GM12872 (cell line): ENCODE data around the gene CFAP58.
A peak's percentile ranks its signal among the peaks of the same experiment; 100 is the strongest.

ENCODE experiments used
- TF ChIP-seq, protein P1 (sequence below): IDR thresholded peaks from 3 replicates; pipeline ENCODE4 v1.5.1; 2011; ENCODE audit warnings: low read depth, mild to moderate bottlenecking, low read length, moderate library complexity; ENCODE audit not compliant: insufficient read depth

CFAP58 gene, protein sequence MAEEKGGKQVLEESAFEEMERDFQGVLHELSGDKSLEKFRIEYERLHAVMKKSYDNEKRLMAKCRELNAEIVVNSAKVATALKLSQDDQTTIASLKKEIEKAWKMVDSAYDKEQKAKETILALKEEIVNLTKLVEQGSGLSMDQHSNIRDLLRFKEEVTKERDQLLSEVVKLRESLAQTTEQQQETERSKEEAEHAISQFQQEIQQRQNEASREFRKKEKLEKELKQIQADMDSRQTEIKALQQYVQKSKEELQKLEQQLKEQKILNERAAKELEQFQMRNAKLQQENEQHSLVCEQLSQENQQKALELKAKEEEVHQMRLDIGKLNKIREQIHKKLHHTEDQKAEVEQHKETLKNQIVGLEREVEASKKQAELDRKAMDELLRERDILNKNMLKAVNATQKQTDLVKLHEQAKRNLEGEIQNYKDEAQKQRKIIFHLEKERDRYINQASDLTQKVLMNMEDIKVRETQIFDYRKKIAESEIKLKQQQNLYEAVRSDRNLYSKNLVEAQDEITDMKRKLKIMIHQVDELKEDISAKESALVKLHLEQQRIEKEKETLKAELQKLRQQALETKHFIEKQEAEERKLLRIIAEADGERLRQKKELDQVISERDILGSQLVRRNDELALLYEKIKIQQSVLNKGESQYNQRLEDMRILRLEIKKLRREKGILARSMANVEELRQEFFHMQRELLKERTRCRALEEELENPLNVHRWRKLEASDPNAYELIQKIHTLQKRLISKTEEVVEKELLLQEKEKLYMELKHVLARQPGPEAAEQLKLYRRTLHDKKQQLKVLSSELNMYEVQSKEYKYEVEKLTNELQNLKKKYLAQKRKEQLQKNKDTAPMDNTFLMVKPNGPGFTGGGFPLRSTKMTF

GRCh38 chr10:104353325-104354048 lies at the start of gene CFAP58:
Gene CFAP58 (plus strand): TSS chr10:104353833. CDS start chr10:104353898, 65 bp downstream.
- TF ChIP-seq, protein P1, sequence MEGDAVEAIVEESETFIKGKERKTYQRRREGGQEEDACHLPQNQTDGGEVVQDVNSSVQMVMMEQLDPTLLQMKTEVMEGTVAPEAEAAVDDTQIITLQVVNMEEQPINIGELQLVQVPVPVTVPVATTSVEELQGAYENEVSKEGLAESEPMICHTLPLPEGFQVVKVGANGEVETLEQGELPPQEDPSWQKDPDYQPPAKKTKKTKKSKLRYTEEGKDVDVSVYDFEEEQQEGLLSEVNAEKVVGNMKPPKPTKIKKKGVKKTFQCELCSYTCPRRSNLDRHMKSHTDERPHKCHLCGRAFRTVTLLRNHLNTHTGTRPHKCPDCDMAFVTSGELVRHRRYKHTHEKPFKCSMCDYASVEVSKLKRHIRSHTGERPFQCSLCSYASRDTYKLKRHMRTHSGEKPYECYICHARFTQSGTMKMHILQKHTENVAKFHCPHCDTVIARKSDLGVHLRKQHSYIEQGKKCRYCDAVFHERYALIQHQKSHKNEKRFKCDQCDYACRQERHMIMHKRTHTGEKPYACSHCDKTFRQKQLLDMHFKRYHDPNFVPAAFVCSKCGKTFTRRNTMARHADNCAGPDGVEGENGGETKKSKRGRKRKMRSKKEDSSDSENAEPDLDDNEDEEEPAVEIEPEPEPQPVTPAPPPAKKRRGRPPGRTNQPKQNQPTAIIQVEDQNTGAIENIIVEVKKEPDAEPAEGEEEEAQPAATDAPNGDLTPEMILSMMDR, result peak; percentile 80

GRCh38 chr10:104304356-104304745 lies 49.3 kb upstream of the CFAP58 start:
- TF ChIP-seq, protein P1, result no peak

DNA sequence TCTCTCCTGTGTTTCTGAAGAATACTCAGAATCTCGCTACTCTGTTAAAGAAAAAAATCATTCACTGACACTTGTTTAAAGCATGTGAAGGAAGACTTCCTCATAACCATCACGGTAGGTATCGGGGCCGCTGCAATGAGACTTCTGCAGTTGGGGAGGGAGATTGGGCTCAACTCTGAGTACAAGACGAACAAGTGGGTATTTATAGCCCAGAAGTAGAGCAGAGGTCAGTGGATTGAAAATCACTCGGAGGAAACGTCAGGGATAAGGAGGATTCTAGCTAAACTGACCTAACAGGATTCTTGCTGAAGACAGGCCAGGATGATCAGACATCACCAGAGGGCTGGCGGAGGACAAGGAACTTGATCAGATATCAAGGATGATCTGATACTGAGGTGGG lies 48.7 kb upstream of the CFAP58 start:
- TF ChIP-seq, protein P1, result no peak

- TF ChIP-seq, protein P1, result no peak
These were observed 46.7 kb upstream of the CFAP58 start for GRCh38 chr10:104306897-104307296.

DNA sequence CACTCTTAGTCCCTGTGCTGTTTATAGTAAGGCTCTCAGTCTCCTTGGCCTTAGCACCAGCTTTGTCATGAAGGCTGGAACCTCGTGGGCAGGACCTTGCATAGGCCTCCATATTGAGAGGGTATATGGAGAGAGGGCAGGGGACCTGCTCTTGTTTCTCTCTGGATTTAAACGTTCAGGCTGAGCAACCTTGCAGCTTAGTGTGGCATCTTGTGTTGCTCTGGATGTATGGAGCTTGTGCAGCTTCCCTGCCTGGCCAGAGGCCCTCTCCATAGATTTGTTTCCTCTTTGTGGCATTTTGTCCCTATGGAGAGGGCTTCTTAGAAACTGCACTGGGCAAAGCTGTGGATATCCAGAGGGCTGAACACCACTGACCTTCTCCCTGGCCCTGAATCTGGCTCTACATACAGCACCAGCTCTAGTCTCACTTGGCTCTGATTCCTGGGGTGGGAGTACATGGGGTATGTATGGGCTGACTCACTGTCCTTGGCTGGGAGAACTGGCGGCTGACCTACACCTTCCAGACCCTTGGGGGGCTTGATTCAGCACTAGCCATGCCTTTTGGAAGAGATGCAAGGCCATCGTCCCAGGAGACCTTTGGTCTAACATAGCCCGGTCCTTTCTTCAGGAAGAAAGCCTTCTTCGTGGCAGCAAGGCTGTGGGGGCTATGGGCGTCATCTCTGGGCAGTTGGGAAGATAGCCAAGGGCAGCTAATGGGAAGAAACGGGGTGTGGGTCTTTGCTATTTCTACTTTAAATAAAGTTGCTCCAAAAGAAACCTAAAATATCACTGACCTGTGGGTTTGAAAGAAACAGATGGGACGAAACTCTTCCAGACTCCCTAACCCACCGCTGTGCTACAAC lies 45.8 kb upstream of the CFAP58 start:
- TF ChIP-seq, protein P1, result no peak

DNA sequence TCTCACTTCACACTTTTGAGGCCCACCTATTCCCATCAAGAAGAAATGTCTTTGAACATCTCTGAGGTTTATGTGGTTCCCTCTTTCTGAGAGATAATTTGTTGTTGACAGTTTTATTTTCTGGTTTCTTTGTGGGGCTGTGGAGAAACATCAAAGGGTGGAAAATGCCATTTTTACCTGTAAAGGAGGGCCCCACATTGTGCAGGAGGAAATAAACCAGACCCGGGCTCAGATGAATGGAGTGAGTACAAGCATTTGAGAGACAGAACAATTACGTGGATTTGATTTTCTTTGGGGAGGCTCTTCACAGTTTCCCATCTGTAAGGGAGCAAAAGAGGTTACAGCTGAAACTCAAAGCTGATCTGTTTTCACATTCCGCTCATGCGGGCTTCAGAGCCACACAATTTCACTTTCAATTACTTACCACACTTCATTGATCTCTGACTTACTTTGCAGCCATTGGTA lies 45.2 kb upstream of the CFAP58 start:
- TF ChIP-seq, protein P1, result no peak
